Motor neuron (in vitro differentiated cells): ENCODE results near the gene STXBP3. TPM values are rescaled to one million over a fixed set of nuclear protein-coding genes. Genes with fewer than 3 reads are reported as not detected.
"Not testable (repeated sequence)": the region's sequence is repeated elsewhere in the genome, so short reads cannot be mapped to it uniquely, and the experiment has no call there.

Source experiments
- ATAC-seq, 8 experiments: fragments of 200-7000 bp; cut with Tn5 transposase; replicated peaks in 6 of 8; 2 replicates each; pipeline ENCODE4 v1.8.0; 2021; ENCODE audit warnings: mild to moderate bottlenecking in 8 of 8, moderate library complexity in 8 of 8
- H3K27ac ChIP-seq, 2 donors: fragments of 250-450 bp; sonication (Bioruptor Pico); 2 replicates each; pipeline ENCODE4 v1.9.0; 2021; ENCODE audit warnings: antibody characterized with exemption in 2 of 2, mild to moderate bottlenecking in 2 of 2, moderate library complexity in 1 of 2
- H3K4me1 ChIP-seq, 2 donors: fragments of 250-450 bp; sonication (Bioruptor Pico); replicated peaks in 1 of 2; 2 replicates each; pipeline ENCODE4 v1.6.1; 2021; ENCODE audit warnings: antibody characterized with exemption in 2 of 2, mild to moderate bottlenecking in 2 of 2, moderate library complexity in 1 of 2
- H3K4me3 ChIP-seq, 5 donors: fragments of 250-450 bp; sonication (Bioruptor Pico); 2 replicates each; pipeline ENCODE4 v1.9.0; 2021; ENCODE audit warnings: antibody characterized with exemption in 5 of 5, mild to moderate bottlenecking in 5 of 5, moderate library complexity in 4 of 5
- WGBS, 10 experiments: fragments of 450-650 bp; shearing (Covaris generic); methylation state at CpG; one replicate each; pipeline ENCODE4 v1.0.0; 2022; 5-methylcytosine and 5-hydroxymethylcytosine counted together
- in situ Hi-C, 9 experiments: fragments of 400-800 bp; cut with MboI; loops; one replicate each; pipeline ENCODE4 v1.15.0; 2021; ENCODE audit warnings: low sequenced_read_pairs in 9 of 9, low pct_unique_long_range_greater_than_20kb in 2 of 9; ENCODE audit not compliant: unreplicated experiment in 9 of 9
- total RNA-seq, 8 experiments: library from RNA; unstranded; fragments of 300-600 nt; gene quantifications; 2 replicates each; pipeline versions ENCODE4 v1.2.3 to v1.2.4, GENCODE V29; 2022

Gene STXBP3, protein sequence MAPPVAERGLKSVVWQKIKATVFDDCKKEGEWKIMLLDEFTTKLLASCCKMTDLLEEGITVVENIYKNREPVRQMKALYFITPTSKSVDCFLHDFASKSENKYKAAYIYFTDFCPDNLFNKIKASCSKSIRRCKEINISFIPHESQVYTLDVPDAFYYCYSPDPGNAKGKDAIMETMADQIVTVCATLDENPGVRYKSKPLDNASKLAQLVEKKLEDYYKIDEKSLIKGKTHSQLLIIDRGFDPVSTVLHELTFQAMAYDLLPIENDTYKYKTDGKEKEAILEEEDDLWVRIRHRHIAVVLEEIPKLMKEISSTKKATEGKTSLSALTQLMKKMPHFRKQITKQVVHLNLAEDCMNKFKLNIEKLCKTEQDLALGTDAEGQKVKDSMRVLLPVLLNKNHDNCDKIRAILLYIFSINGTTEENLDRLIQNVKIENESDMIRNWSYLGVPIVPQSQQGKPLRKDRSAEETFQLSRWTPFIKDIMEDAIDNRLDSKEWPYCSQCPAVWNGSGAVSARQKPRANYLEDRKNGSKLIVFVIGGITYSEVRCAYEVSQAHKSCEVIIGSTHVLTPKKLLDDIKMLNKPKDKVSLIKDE
- 10 to 100 TPM; 29.3 to 45.4 (median 38.8) TPM for total RNA-seq

DNA sequence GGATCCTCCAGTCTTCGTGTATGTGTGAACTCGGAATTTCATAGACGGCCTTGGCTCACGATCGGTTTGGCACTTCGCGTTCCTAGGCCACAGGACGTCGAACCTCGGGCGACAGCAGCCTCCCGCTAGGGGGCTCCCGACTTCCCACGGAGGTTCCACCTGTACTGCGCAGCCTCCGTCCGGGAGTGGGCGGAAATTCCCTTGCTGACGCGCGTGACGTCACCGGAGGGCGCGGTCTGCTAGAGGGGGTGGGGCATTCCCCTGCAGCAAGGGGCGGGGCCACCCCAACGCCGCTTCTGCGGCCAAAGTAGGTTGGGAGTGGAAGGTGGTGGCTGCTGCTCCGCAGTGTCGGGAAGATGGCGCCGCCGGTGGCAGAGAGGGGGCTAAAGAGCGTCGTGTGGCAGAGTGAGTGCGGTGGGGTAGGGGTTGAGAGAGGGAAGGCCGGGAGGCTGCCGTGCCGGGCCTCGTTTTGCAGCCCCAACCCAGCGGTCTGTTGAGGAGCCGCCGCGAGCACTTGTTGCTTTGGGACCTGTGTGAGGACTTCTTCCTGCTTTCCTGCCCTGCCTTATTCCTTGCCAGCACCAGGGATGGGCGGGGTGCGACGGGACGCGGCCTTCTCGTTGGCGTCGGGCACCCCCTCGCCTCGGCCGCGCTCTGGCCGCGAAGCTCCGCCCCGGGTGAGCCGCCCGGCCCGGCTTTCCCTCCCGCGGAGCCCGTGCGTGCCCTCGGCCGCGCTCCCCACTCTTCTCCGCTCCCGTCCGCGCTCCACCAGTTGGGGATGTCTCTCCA is at the start of gene STXBP3:
Gene STXBP3, plus strand, starts transcription at position 293 of the 789 bp plus-strand sequence. Its CDS starts 64 bp downstream, at position 357.
- WGBS, 10 experiments, result 0 to 15% (median 0%) methylated on average over 1 to 19 of the region's 75 CpGs; no CpG with 5 or more reads in 3 of the 10 experiments
- in situ Hi-C loops, result no loop called here
- Histone ChIP-seq H3K4me3 (peak within 1 kb of the TSS; percentile 59 to 95 (median 63)), H3K4me1 (no peaks in the 10 kb centered on the region), H3K27ac (peak within 1 kb of the TSS; percentile 51 to 79)
- ATAC-seq, result peak; percentile 80 to 93 (median 92)

DNA sequence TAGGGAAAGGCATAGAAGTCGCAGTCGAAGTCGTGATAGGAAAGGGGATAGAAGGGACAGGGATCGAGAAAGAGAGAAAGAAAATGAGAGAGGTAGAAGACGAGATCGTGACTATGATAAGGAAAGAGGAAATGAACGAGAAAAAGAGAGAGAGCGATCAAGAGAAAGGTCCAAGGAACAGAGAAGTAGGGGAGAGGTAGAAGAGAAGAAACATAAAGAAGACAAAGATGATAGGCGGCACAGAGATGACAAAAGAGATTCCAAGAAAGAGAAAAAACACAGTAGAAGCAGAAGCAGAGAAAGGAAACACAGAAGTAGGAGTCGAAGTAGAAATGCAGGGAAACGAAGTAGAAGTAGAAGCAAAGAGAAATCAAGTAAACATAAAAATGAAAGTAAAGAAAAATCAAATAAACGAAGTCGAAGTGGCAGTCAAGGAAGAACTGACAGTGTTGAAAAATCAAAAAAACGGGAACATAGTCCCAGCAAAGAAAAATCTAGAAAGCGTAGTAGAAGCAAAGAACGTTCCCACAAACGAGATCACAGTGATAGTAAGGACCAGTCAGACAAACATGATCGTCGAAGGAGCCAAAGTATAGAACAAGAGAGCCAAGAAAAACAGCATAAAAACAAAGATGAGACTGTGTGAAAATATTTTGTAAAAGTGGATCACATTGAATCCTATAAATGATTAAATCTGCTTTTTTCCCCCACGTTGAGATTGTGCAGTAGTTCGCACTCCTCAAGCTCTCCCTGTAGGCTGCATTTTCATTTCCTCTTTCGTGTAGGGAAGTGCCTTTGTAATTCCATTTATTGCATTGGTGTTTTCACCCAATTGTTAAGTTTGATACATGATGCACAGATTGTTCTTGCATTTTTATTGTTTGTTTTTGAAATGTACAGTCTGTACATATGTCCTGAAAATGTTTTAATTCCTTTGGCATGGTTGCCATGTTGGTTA is 46.8 kb upstream of the STXBP3 start:
- 83 to 95% (median 94%) methylated on average over 14 to 22 of the region's 22 CpGs for WGBS, 10 experiments
- Histone ChIP-seq H3K27ac (no peak overlapping the region), H3K4me3 (no peak overlapping the region), H3K4me1 (peaks cover 3 to 9% of the 10 kb centered on the region in 2 donors)
- in situ Hi-C loops, result loop anchor here in 3 of 9 experiments (25.0 kb wide), 3 partner anchors 188 to 688 kb away; partner anchors contain the start of genes GPSM2 (in 1 of the 3), SLC25A24 (in 1 of the 3) and SORT1 (in 1 of the 3)
- ATAC-seq, result no peak

GRCh38 chr1:108701176-108701849 is 45.2 kb upstream of the STXBP3 start:
- in situ Hi-C loops, result no loop called here
- 52 to 97% (median 86%) methylated on average over 3 to 5 of the region's 5 CpGs for WGBS, 10 experiments
- H3K4me3 ChIP-seq, result no peak overlapping the region
- no peaks in the 10 kb centered on the region for H3K4me1 ChIP-seq
- H3K27ac ChIP-seq, result no peak overlapping the region
- ATAC-seq, result no peak

DNA sequence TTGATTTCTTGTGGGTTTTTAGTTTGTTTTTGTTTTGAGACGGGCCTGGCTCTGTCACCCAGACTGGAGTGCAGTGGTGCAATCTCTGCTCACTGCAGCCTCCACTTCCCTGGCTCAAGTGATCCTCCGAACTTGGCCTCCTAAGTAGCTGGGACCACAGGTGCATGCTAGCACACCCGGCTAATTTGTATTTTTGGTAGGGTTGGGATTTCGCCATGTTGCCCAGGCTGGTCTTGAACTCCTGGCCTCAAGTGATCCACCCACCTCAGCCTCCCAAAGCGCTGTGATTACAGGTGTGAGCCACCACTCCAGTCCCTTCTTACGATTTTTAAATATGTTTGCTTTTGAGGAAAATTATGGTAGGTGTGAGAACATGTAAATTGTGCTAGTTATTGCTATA is 44.4 kb upstream of the STXBP3 start:
- H3K4me1 ChIP-seq, H3K4me3 ChIP-seq, ATAC-seq, in situ Hi-C loops, H3K27ac ChIP-seq: not testable (repeated sequence)
- 80 to 100% (median 93%) methylated on average over 1 to 6 of the region's 6 CpGs; no CpG with 5 or more reads in 3 of the 10 experiments for WGBS, 10 experiments

DNA sequence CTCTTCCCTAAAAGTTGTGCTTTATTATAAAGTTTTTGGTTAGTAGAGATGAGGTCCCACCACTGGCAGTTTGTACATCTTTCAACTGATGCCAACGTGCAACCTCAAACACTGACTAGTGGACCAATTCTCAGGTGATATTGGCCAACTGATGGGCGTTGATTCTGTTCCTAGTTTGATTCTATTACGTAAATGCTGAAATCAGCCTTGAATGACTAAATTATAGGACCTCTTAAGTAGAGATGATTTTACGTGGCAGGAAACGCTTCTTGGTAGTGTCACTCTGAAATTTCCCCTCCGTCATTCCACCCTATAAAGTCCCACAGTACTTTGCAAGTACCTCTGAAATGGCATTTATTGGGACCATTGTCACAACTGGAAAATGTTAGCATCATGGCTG is 42.5 kb upstream of the STXBP3 start:
- ATAC-seq, result peak in 2 of 8 experiments; percentile 5 to 8
- Histone ChIP-seq H3K4me1 (no peaks in the 10 kb centered on the region), H3K27ac (no peak overlapping the region), H3K4me3 (no peak overlapping the region)
- 56 to 100% (median 85%) methylated on average over 1 to 6 of the region's 6 CpGs; no CpG with 5 or more reads in 1 of the 10 experiments for WGBS, 10 experiments
- in situ Hi-C loops, result no loop called here

DNA sequence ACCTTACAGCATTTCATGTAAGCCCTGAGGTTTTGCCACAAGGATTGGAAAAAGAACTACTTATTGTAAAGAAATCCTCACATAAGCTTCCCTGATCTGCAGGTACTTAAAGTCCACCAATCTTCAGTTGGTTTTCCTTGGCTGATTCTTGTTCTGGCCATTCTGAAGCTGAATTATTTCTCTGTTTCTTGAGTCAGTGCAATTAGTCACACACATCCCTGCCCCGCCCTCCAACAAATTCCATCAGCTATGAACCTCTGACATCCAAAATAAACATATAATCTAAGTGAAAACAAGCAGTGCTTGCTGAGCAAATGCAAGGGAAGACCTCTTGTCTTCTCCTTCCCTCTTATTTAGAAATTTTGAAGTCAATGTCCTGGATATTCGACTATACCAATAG is 42.0 kb upstream of the STXBP3 start:
- ATAC-seq, result peak in 3 of 8 experiments; percentile 53 to 86 (median 85)
- H3K27ac ChIP-seq, result no peak overlapping the region

DNA sequence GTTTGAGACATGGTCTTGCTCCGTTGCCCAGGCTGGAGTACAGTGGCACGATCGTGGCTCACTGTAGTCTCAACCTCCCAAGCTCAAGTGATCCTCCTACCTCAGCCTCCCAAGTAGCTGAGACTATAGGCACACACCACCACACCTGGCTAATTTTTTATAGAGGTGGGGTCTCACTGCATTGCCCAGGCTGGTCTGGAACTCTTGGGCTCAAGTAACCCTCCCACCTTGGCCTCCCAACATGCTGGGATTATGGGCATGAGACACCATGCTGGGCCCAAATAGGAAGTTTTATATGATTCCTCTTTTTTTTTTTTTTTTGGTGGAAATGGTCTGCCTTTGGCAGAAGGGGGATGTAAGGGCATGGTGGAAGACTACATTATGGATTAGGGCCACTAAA is 39.8 kb upstream of the STXBP3 start:
- in situ Hi-C loops, result no loop called here
- 60 to 100% (median 85%) methylated on average over 1 to 3 of the region's 3 CpGs; no CpG with 5 or more reads in 3 of the 10 experiments for WGBS, 10 experiments
- no peak for ATAC-seq
- no peaks in the 10 kb centered on the region for H3K4me1 ChIP-seq
- H3K4me3 ChIP-seq, result no peak overlapping the region
- no peak overlapping the region for H3K27ac ChIP-seq

More for the DNA sequence above, 42.0 kb upstream of the STXBP3 start:
- 0 to 100% (median 67%) methylated on average over 1 to 2 of the region's 2 CpGs; no CpG with 5 or more reads in 1 of the 10 experiments for WGBS, 10 experiments
- Histone ChIP-seq H3K4me3 (no peak overlapping the region), H3K4me1 (no peaks in the 10 kb centered on the region)
- in situ Hi-C loops, result no loop called here

GRCh38 chr1:108708691-108709660 is 37.5 kb upstream of the STXBP3 start:
- no peak overlapping the region for H3K4me3 ChIP-seq
- H3K4me1 ChIP-seq, result no peaks in the 10 kb centered on the region
- peak in 1 of 8 experiments; percentile 33 for ATAC-seq
- H3K27ac ChIP-seq, result no peak overlapping the region
- WGBS, 10 experiments, result 40 to 93% (median 80%) methylated on average over 1 to 7 of the region's 7 CpGs
- in situ Hi-C loops, result no loop called here

GRCh38 chr1:108712606-108713150 is 33.8 kb upstream of the STXBP3 start, which contains the start of gene FNDC7:
FNDC7 (plus strand) TSS chr1:108712908; CDS start chr1:108712934, 26 bp downstream.
- WGBS, 10 experiments, result 55 to 100% (median 69%) methylated on average over 2 to 9 of the region's 9 CpGs
- H3K4me3 ChIP-seq, result no peak within 1 kb of the TSS
- peaks cover 0 to 7% of the 10 kb centered on the region in 2 donors for H3K4me1 ChIP-seq
- H3K27ac ChIP-seq, result no peak within 1 kb of the TSS
- in situ Hi-C loops, result no loop called here
- ATAC-seq, result no peak

- H3K27ac ChIP-seq, result no peak overlapping the region
- H3K4me1 ChIP-seq, result peaks cover 14 to 24% of the 10 kb centered on the region in 2 donors
- ATAC-seq, result peak in 1 of 8 experiments; percentile 67
- in situ Hi-C loops, result no loop called here
- no peak overlapping the region for H3K4me3 ChIP-seq
- WGBS, 10 experiments, result 60 to 91% (median 77%) methylated on average over 1 to 5 of the region's 5 CpGs; no CpG with 5 or more reads in 3 of the 10 experiments
Observed at GRCh38 chr1:108715932-108716331, 30.5 kb upstream of the STXBP3 start.
